Activated CD8-positive, alpha-beta T cell treated with anti-CD3 and anti-CD28 coated beads for 36 hours (primary cell): ENCODE measurements around the gene PKD1. TPM values are rescaled to one million over a fixed set of nuclear protein-coding genes. Genes with fewer than 3 reads are reported as not detected.

Source experiments
- ATAC-seq: fragments of 200-7000 bp; cut with Tn5 transposase; one replicate; pipeline ENCODE4 v1.10.0; 2021; ENCODE audit warnings: mild to moderate bottlenecking, moderate library complexity
- CTCF ChIA-PET: fragments of 350-600 bp; sonication (Branson Sonifier 250); formaldehyde crosslinking; loops from one replicate; lab custom pipeline; 2021; ENCODE audit warnings: antibody characterized with exemption; lab: Charles Lee
- POLR2A ChIA-PET: fragments of 350-600 bp; sonication (Branson Sonifier 250); formaldehyde crosslinking; loops from one replicate; lab custom pipeline; 2021; ENCODE audit warnings: antibody characterized with exemption; lab: Charles Lee
- DNase-seq: peaks from one replicate; pipeline ENCODE4 v3.0.0-alpha.2; 2020
- H3K27ac Mint-ChIP-seq: one replicate; pipeline ENCODE4 v1.8.0; 2021; ENCODE audit warnings: mild to moderate bottlenecking, mixed read lengths
- H3K27me3 Mint-ChIP-seq: one replicate; pipeline ENCODE4 v1.8.0; 2021; ENCODE audit warnings: mixed read lengths
- H3K36me3 Mint-ChIP-seq: one replicate; pipeline ENCODE4 v1.8.0; 2021; ENCODE audit warnings: low read depth, mixed read lengths
- H3K4me1 Mint-ChIP-seq: one replicate; pipeline ENCODE4 v1.8.0; 2021; ENCODE audit warnings: low read depth, mixed read lengths
- H3K4me3 Mint-ChIP-seq: one replicate; pipeline ENCODE4 v1.8.0; 2021; ENCODE audit warnings: mild to moderate bottlenecking, moderate library complexity, mixed read lengths
- H3K9me3 Mint-ChIP-seq: one replicate; pipeline ENCODE4 v1.8.0; 2021; ENCODE audit warnings: mixed read lengths
- CTCF ChIP-seq: fragments of 200-600 bp; IDR thresholded peaks from one replicate; pipeline ENCODE4 v1.8.0; 2022; ENCODE audit warnings: antibody characterized with exemption, mild to moderate bottlenecking
- intact Hi-C: fragments of 100-400 bp; cut with micrococcal nuclease; formaldehyde crosslinking; loops from one replicate; pipeline ENCODE4 v1.10.0; 2022
- total RNA-seq, 2 experiments: library from RNA; stranded (reverse); gene quantifications; one replicate each; pipeline ENCODE4 v1.2.3, GENCODE V29; 2021

Gene PKD1
- total RNA-seq, 2 experiments from 2014 or later: 74.7 to 85.1 TPM

GRCh38 chr16:2046893-2047329 lies 88.8 kb downstream of the PKD1 start:
- DNase-seq (no peak), ATAC-seq (no peak)
- no peak for TF ChIP-seq CTCF
- ChIA-PET POLR2A (interaction anchor here (0.6 to 1.4 kb wide), 6 partner anchors 19 to 151 kb away, joined by 3 to 5 read pairs (median 4); partner anchors contain the start of gene RPS2), CTCF (interaction anchor here (0.6 to 3.7 kb wide), 5 partner anchors 9 to 342 kb away, joined by 3 to 16 read pairs (median 4); no protein-coding TSS in a partner anchor)
- H3K36me3 Mint-ChIP-seq: peaks cover 1% of the 10 kb centered on the region
- peak overlapping the region; percentile 93 for H3K4me3 Mint-ChIP-seq
- no peaks in the 10 kb centered on the region for H3K27me3 Mint-ChIP-seq
- H3K4me1 Mint-ChIP-seq: peaks cover 22% of the 10 kb centered on the region
- peak overlapping the region; percentile 59 for H3K27ac Mint-ChIP-seq
- H3K9me3 Mint-ChIP-seq: no peaks in the 10 kb centered on the region
- intact Hi-C loops: no loop called here

DNA sequence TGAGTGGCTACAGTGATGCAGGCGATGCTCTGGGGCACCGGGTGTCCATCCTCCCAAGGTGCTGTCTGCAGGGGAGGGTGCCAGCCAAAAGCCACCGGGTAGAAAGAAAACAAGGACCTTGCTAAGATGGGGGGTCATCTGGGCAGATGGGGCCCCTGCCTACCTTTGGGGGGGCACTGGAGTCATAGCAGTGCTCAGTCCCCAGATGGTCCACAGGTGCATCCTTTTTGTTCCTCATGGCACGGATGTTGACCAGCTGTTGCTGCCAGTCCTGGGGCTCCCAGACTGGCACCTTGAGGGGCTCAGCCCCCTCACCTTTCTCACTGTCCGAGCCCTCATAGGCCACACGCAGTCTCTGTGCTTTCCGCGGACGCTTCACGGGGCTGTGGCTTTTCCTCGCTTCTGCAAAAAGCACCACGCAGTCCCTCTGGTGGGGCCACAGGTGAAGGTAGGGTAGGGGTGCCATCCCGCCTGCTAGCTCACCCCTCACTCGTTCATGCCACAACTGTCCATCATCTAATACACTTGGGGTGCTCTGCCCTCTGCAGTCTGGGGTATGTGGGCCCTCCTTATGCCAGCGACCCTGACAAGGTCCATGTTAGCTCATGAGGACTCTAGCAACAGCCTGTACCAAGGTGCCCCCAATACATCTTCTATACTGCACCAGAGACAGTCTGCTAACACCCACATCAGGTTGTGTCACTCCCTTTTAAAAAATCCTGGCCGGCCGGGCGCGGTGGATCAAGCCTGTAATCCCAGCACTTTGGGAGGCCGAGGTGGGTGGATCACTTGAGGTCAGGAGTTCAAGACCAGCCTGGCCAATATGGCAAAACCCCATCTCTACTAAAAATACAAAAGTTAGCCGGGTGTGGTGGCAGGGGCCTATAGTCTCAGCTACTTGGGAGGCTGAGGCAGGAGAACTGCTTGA lies 89.5 kb downstream of the PKD1 start:
- no peaks in the 10 kb centered on the region for H3K27me3 Mint-ChIP-seq
- H3K4me3 Mint-ChIP-seq: peak overlapping the region; percentile 93
- CTCF ChIA-PET: interaction anchor here (1.0 to 3.7 kb wide), 4 partner anchors 10 to 94 kb away, joined by 4 to 16 read pairs (median 10); no protein-coding TSS in a partner anchor
- POLR2A ChIA-PET: interaction anchor here (0.6 to 1.4 kb wide), 8 partner anchors 19 to 603 kb away, joined by 3 to 4 read pairs (median 3); partner anchors contain the start of gene RPS2
- no peak for DNase-seq
- H3K9me3 Mint-ChIP-seq: no peaks in the 10 kb centered on the region
- TF ChIP-seq CTCF: no peak
- no peak overlapping the region for H3K27ac Mint-ChIP-seq
- H3K4me1 Mint-ChIP-seq: peaks cover 22% of the 10 kb centered on the region
- intact Hi-C loops: no loop called here
- ATAC-seq: no peak
- peaks cover 1% of the 10 kb centered on the region for H3K36me3 Mint-ChIP-seq

- Mint-ChIP-seq H3K4me1 (peaks cover 19% of the 10 kb centered on the region), H3K27me3 (no peaks in the 10 kb centered on the region), H3K4me3 (no peak overlapping the region), H3K36me3 (peaks cover 1% of the 10 kb centered on the region), H3K27ac (no peak overlapping the region), H3K9me3 (no peaks in the 10 kb centered on the region)
- no peak for TF ChIP-seq CTCF
- ChIA-PET CTCF (interaction anchor here (1.0 to 1.2 kb wide), 3 partner anchors 12 to 97 kb away, joined by 3 to 5 read pairs (median 3); no protein-coding TSS in a partner anchor), POLR2A (interaction anchor here (1.3 kb wide), 1 partner anchor 111 kb away, joined by 3 read pairs; the partner anchor contains the start of gene TRAF7)
- DNase-seq (no peak), ATAC-seq (no peak)
- intact Hi-C loops: no loop called here
Observed at GRCh38 chr16:2044541-2044940, 91.2 kb downstream of the PKD1 start.

GRCh38 chr16:2043667-2044451 lies 91.8 kb downstream of the PKD1 start:
- DNase-seq (no peak), ATAC-seq (no peak)
- no peak overlapping the region for H3K4me3 Mint-ChIP-seq
- intact Hi-C loops: no loop called here
- no peaks in the 10 kb centered on the region for H3K27me3 Mint-ChIP-seq
- peaks cover 15% of the 10 kb centered on the region for H3K4me1 Mint-ChIP-seq
- ChIA-PET POLR2A (no interaction called here), CTCF (interaction anchor here (1.0 kb wide), 1 partner anchor 13 kb away, joined by 3 read pairs; no protein-coding TSS in a partner anchor)
- H3K9me3 Mint-ChIP-seq: no peaks in the 10 kb centered on the region
- peaks cover 1% of the 10 kb centered on the region for H3K36me3 Mint-ChIP-seq
- TF ChIP-seq CTCF: no peak
- H3K27ac Mint-ChIP-seq: no peak overlapping the region
